ENCODE measurements around the gene DDIAS. TPM values are rescaled to one million over a fixed set of nuclear protein-coding genes. Genes with fewer than 3 reads are reported as not detected.
A peak's percentile ranks its signal among the peaks of the same experiment; 100 is the strongest.

The DDIAS gene
- total and polyA plus RNA-seq, 9 of the 15 experiments (the other 6 are each of a cell fraction or from before 2014, with no cell fraction given), result 9.4 to 27.2 (median 23.3) TPM

GRCh38 chr11:82901165-82901921, at the start of gene DDIAS (continued):
- TF ChIP-seq ETV5 (CRISPR knock-in tag; IDR thresholded peaks at IDR 0.05; ENCODE audit: low read depth), result peak; percentile 76
- TF ChIP-seq GABPB1 (CRISPR knock-in tag; IDR thresholded peaks at IDR 0.05), result peak; percentile 90
- TF ChIP-seq, protein P1, sequence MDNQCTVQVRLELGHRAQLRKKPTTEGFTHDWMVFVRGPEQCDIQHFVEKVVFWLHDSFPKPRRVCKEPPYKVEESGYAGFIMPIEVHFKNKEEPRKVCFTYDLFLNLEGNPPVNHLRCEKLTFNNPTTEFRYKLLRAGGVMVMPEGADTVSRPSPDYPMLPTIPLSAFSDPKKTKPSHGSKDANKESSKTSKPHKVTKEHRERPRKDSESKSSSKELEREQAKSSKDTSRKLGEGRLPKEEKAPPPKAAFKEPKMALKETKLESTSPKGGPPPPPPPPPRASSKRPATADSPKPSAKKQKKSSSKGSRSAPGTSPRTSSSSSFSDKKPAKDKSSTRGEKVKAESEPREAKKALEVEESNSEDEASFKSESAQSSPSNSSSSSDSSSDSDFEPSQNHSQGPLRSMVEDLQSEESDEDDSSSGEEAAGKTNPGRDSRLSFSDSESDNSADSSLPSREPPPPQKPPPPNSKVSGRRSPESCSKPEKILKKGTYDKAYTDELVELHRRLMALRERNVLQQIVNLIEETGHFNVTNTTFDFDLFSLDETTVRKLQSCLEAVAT (IDR thresholded peaks at IDR 0.05), result 0 out of 4 replicates have a peak, but pooled peaks of 1 of the 2 experiments have one; percentile 26
- peak; percentile 76; the same call in 1 of the 2 replicates for TF ChIP-seq KAT7 (CRISPR knock-in tag; IDR thresholded peaks at IDR 0.05; ENCODE audit: borderline replicate concordance)
- TF ChIP-seq CBX3 (IDR thresholded peaks at IDR 0.05; ENCODE audit: borderline replicate concordance in 1 of 2, low read length in 2 of 2), result 0 out of 3 replicates have a peak, but pooled peaks of 1 of the 2 experiments have one; percentile 2
- TF ChIP-seq ZNF217 (CRISPR knock-in tag; IDR thresholded peaks at IDR 0.05), result no peak
- peak; percentile 69 for TF ChIP-seq ASH1L (IDR thresholded peaks at IDR 0.05; ENCODE audit: borderline replicate concordance, low read depth, partially characterized antibody)
- TF ChIP-seq CXXC5 (CRISPR knock-in tag; IDR thresholded peaks at IDR 0.05), result peak; percentile 68
- peak; percentile 80; the same call in 1 of the 2 replicates for TF ChIP-seq ARID4B (CRISPR knock-in tag; IDR thresholded peaks at IDR 0.05)
- TF ChIP-seq ZNF354B (CRISPR knock-in tag; IDR thresholded peaks at IDR 0.05), result no peak
- peak; percentile 84 for TF ChIP-seq POLR2AphosphoS5 (IDR thresholded peaks at IDR 0.05; ENCODE audit: control insufficient read depth, insufficient read depth, low read depth, low read length)
- peak; percentile 10; the same call in 1 of the 2 replicates for TF ChIP-seq BCOR (IDR thresholded peaks at IDR 0.05)
- peak; percentile 81 for TF ChIP-seq AFF4 (CRISPR knock-in tag; IDR thresholded peaks at IDR 0.05)
- TF ChIP-seq SMARCB1 (IDR thresholded peaks at IDR 0.05; ENCODE audit: insufficient read length, low read depth), result no peak
- TF ChIP-seq, protein P2, sequence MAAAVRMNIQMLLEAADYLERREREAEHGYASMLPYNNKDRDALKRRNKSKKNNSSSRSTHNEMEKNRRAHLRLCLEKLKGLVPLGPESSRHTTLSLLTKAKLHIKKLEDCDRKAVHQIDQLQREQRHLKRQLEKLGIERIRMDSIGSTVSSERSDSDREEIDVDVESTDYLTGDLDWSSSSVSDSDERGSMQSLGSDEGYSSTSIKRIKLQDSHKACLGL (CRISPR knock-in tag; IDR thresholded peaks at IDR 0.05; ENCODE audit: borderline replicate concordance, poor library complexity, severe bottlenecking), result peak; percentile 89
